NCI-H345 treated with DMSO at 0.1 percent for 48 hours (cell line): ENCODE data around the gene NFASC.

ENCODE experiments used
- DNase-seq: peaks from one replicate; lab custom pipeline; 2025; ENCODE audit not compliant: unreplicated experiment; lab: John Stamatoyannopoulos, UW

Gene NFASC

GRCh38 chr1:204979306-204979705 lies 108.6 kb downstream of the NFASC start:
- no peak for DNase-seq

- no peak for DNase-seq
Measured at GRCh38 chr1:204979891-204980649, 109.4 kb downstream of the NFASC start.

- no peak for DNase-seq
Measured at GRCh38 chr1:204980840-204981405, 110.3 kb downstream of the NFASC start.

- DNase-seq: no peak
Measured at GRCh38 chr1:204983136-204983535, 112.5 kb downstream of the NFASC start.

GRCh38 chr1:204983881-204984280 lies 113.2 kb downstream of the NFASC start:
- no peak for DNase-seq

- no peak for DNase-seq
Measured at GRCh38 chr1:204984499-204984898, 113.8 kb downstream of the NFASC start.

- DNase-seq: no peak
Measured at GRCh38 chr1:204986181-204986580, 115.5 kb downstream of the NFASC start.

GRCh38 chr1:204987689-204988088 lies 117.0 kb downstream of the NFASC start:
- no peak for DNase-seq

- DNase-seq: no peak
Measured at GRCh38 chr1:204988196-204988595, 117.5 kb downstream of the NFASC start.

- DNase-seq: peak; percentile 50
Measured at GRCh38 chr1:204989266-204990058, 118.8 kb downstream of the NFASC start.

- DNase-seq: no peak
Measured at GRCh38 chr1:204990059-204990664, 119.5 kb downstream of the NFASC start.

- no peak for DNase-seq
Measured at GRCh38 chr1:204990721-204991341, 120.2 kb downstream of the NFASC start.

- DNase-seq: peak; percentile 35
Measured at GRCh38 chr1:204991342-204991844, 120.7 kb downstream of the NFASC start.

- DNase-seq: no peak
Measured at GRCh38 chr1:204992201-204992997, 121.7 kb downstream of the NFASC start.

GRCh38 chr1:204992998-204993314 lies 122.3 kb downstream of the NFASC start:
- no peak for DNase-seq

- no peak for DNase-seq
Measured at GRCh38 chr1:204994086-204994862, 123.6 kb downstream of the NFASC start.

GRCh38 chr1:204996981-204997380 lies 126.3 kb downstream of the NFASC start:
- DNase-seq: no peak

GRCh38 chr1:204997591-204998355 lies 127.1 kb downstream of the NFASC start:
- no peak for DNase-seq

- DNase-seq: no peak
Measured at GRCh38 chr1:205001162-205001561, 130.5 kb downstream of the NFASC start.
